CD1c-positive myeloid dendritic cell (primary cell): ENCODE data around the gene NUDT8.

Experiments used
- DNase-seq: peaks from one replicate; pipeline ENCODE4 v3.0.0-alpha.2; 2016; ENCODE audit errors: extremely low spot score

The NUDT8 gene

GRCh38 chr11:67629386-67630227 lies at the start of gene NUDT8:
Gene NUDT8, minus strand, starts transcription at chr11:67629937. Its CDS starts 26 bp downstream, at chr11:67629911.
- DNase-seq, result peak; percentile 91

- DNase-seq, result no peak
Measured at GRCh38 chr11:67675058-67675747, 45.5 kb upstream of the NUDT8 start.

- no peak for DNase-seq
Measured at GRCh38 chr11:67674442-67674871, 44.7 kb upstream of the NUDT8 start, which contains the start of gene ALDH3B2. Gene ALDH3B2, minus strand, starts transcription at chr11:67674623. Its CDS starts 7,688 bp downstream, at chr11:67666935.

GRCh38 chr11:67673902-67674301 lies 44.2 kb upstream of the NUDT8 start:
- DNase-seq, result no peak

GRCh38 chr11:67673358-67673757 lies 43.6 kb upstream of the NUDT8 start:
- no peak for DNase-seq

- DNase-seq, result no peak
Measured at GRCh38 chr11:67671211-67671520, 41.4 kb upstream of the NUDT8 start.

- no peak for DNase-seq
Measured at GRCh38 chr11:67670316-67671210, 40.8 kb upstream of the NUDT8 start.

GRCh38 chr11:67668192-67668551 lies 38.4 kb upstream of the NUDT8 start:
- no peak for DNase-seq

- DNase-seq, result no peak
Measured at GRCh38 chr11:67667490-67668191, 37.9 kb upstream of the NUDT8 start.

- DNase-seq, result no peak
Measured at GRCh38 chr11:67666676-67667489, 37.1 kb upstream of the NUDT8 start.

GRCh38 chr11:67666303-67666645 lies 36.5 kb upstream of the NUDT8 start:
- DNase-seq, result no peak

- no peak for DNase-seq
Measured at GRCh38 chr11:67665541-67666302, 36.0 kb upstream of the NUDT8 start.

GRCh38 chr11:67664696-67665540 lies 35.2 kb upstream of the NUDT8 start:
- no peak for DNase-seq

- DNase-seq, result no peak
Measured at GRCh38 chr11:67664213-67664585, 34.5 kb upstream of the NUDT8 start.

- no peak for DNase-seq
Measured at GRCh38 chr11:67663532-67664212, 33.9 kb upstream of the NUDT8 start.

GRCh38 chr11:67662835-67663531 lies 33.2 kb upstream of the NUDT8 start:
- DNase-seq, result no peak

GRCh38 chr11:67662142-67662834 lies 32.6 kb upstream of the NUDT8 start:
- no peak for DNase-seq
